ENCODE data around the gene TMEM266. TPM values are rescaled to one million over a fixed set of nuclear protein-coding genes. Genes with fewer than 3 reads are reported as not detected.
A peak's percentile ranks its signal among the peaks of the same experiment; 100 is the strongest.

Gene TMEM266
- total RNA-seq, 1 donor from 2014 or later: 0.58 TPM

DNA sequence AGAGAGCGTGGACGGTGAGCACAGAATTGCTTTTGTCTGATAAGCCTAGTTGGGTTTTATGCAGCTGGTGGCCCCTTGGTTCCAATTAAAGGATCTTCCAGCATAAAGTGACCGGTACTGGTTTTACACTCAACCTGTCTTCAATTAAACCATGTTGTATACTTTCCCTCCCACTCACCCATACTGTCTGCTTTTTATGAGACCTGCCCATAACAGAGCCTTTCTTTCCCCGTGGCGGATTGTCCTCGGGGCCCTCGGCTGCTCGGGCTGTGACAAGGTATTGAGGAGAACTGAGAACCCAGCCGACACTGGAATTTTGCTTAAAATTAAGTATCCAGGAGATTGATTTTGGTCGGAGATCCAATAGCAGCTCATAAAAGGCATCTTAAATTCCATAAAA, 98.4 kb downstream of the TMEM266 start:
- Mint-ChIP-seq H3K27ac (ENCODE audit: unreplicated experiment) (no peak overlapping the region), H3K4me3 (no peak overlapping the region), H3K36me3 (ENCODE audit: low read depth) (no peaks in the 10 kb centered on the region), H3K27me3 (ENCODE audit: low read depth) (peaks cover 4% of the 10 kb centered on the region), H3K9me3 (no peaks in the 10 kb centered on the region), H3K4me1 (peaks cover 4% of the 10 kb centered on the region)
- TF ChIP-seq, protein P1, sequence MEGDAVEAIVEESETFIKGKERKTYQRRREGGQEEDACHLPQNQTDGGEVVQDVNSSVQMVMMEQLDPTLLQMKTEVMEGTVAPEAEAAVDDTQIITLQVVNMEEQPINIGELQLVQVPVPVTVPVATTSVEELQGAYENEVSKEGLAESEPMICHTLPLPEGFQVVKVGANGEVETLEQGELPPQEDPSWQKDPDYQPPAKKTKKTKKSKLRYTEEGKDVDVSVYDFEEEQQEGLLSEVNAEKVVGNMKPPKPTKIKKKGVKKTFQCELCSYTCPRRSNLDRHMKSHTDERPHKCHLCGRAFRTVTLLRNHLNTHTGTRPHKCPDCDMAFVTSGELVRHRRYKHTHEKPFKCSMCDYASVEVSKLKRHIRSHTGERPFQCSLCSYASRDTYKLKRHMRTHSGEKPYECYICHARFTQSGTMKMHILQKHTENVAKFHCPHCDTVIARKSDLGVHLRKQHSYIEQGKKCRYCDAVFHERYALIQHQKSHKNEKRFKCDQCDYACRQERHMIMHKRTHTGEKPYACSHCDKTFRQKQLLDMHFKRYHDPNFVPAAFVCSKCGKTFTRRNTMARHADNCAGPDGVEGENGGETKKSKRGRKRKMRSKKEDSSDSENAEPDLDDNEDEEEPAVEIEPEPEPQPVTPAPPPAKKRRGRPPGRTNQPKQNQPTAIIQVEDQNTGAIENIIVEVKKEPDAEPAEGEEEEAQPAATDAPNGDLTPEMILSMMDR (conservative IDR thresholded peaks at IDR 0.05): no peak
- no peak for DNase-seq (ENCODE audit: low read depth, low spot score)

DNA sequence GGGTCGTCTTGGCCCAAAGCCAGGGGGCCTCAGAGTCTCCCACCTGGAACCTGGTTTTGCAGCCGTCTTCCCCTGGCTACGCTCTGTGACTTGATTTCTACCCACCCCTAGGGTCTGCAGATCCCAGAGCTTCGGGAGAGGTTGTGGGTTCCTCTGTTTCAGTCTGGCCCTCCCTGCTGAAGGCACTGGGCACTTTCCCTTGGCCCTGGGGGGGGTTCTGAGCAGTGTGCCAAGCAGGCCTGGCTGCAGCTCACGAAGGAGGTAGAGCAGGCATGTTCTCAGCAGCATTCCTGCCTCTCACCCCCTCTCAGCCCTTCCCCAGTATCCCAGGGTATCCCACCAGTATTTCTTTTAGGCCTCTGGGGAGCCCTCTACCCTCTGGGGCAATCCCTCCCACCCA, 99.0 kb downstream of the TMEM266 start:
- H3K9me3 Mint-ChIP-seq: no peaks in the 10 kb centered on the region
- TF ChIP-seq, protein P1 (conservative IDR thresholded peaks at IDR 0.05): no peak
- DNase-seq (ENCODE audit: low read depth, low spot score): no peak
- H3K27me3 Mint-ChIP-seq (ENCODE audit: low read depth): peaks cover 4% of the 10 kb centered on the region
- no peak overlapping the region for H3K4me3 Mint-ChIP-seq
- H3K27ac Mint-ChIP-seq (ENCODE audit: unreplicated experiment): no peak overlapping the region
- no peaks in the 10 kb centered on the region for H3K36me3 Mint-ChIP-seq (ENCODE audit: low read depth)
- peaks cover 5% of the 10 kb centered on the region for H3K4me1 Mint-ChIP-seq

DNA sequence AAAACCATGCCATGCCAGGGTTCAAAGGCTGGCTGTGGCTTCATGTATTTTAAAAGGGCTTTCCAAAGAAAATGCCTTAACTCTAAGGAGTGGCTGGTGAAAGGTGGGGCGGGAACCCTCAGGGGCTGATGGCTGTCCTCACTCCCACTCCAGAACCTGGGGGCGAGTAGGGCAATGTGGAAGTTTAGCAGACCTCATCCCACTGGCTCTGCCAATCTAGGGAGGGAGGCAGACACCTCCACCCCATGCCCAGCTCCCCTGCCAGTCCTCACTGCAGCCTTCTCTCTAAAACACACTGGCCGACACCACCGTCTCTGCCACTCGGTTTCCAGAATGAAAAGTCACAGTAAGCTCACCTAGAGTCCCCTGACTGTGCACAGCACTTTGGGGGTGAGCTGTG, 99.5 kb downstream of the TMEM266 start:
- Mint-ChIP-seq H3K36me3 (ENCODE audit: low read depth) (no peaks in the 10 kb centered on the region), H3K4me3 (no peak overlapping the region), H3K27ac (ENCODE audit: unreplicated experiment) (no peak overlapping the region), H3K4me1 (peaks cover 8% of the 10 kb centered on the region), H3K9me3 (no peaks in the 10 kb centered on the region), H3K27me3 (ENCODE audit: low read depth) (peaks cover 4% of the 10 kb centered on the region)
- TF ChIP-seq, protein P1 (conservative IDR thresholded peaks at IDR 0.05): no peak
- no peak for DNase-seq (ENCODE audit: low read depth, low spot score)

GRCh38 chr15:76160426-76161152, 100.8 kb downstream of the TMEM266 start:
- no peaks in the 10 kb centered on the region for H3K27me3 Mint-ChIP-seq (ENCODE audit: low read depth)
- TF ChIP-seq, protein P1 (conservative IDR thresholded peaks at IDR 0.05): no peak
- H3K9me3 Mint-ChIP-seq: no peaks in the 10 kb centered on the region
- H3K4me3 Mint-ChIP-seq: no peak overlapping the region
- H3K4me1 Mint-ChIP-seq: peaks cover 8% of the 10 kb centered on the region
- H3K36me3 Mint-ChIP-seq (ENCODE audit: low read depth): no peaks in the 10 kb centered on the region
- no peak for DNase-seq (ENCODE audit: low read depth, low spot score)
- no peak overlapping the region for H3K27ac Mint-ChIP-seq (ENCODE audit: unreplicated experiment)

- Mint-ChIP-seq H3K27me3 (ENCODE audit: low read depth) (no peaks in the 10 kb centered on the region), H3K27ac (ENCODE audit: unreplicated experiment) (peak overlapping the region; percentile 50)
- no peak for DNase-seq (ENCODE audit: low read depth, low spot score)
These were observed 101.6 kb downstream of the TMEM266 start for GRCh38 chr15:76161153-76162035.

More at GRCh38 chr15:76161153-76162035, 101.6 kb downstream of the TMEM266 start:
- H3K9me3 Mint-ChIP-seq: no peaks in the 10 kb centered on the region
- H3K4me3 Mint-ChIP-seq: no peak overlapping the region
- no peaks in the 10 kb centered on the region for H3K36me3 Mint-ChIP-seq (ENCODE audit: low read depth)
- TF ChIP-seq, protein P1 (conservative IDR thresholded peaks at IDR 0.05): no peak
- H3K4me1 Mint-ChIP-seq: peaks cover 8% of the 10 kb centered on the region

Data from neural crest cell (in vitro differentiated cells).